Brain microvascular endothelial cell (primary cell): ENCODE results near the gene SLC19A1.

Experiments used
- DNase-seq: peaks from one replicate; pipeline ENCODE4 v3.0.0-alpha.2; 2020
- H3K27ac ChIP-seq: fragments of 250-450 bp; sonication (Bioruptor Pico); 2 replicates; pipeline ENCODE4 v1.5.1; 2020; ENCODE audit warnings: mild to moderate bottlenecking, moderate library complexity
- H3K27me3 ChIP-seq: fragments of 250-450 bp; sonication (Bioruptor Pico); replicated peaks from 2 replicates; pipeline ENCODE4 v1.5.1; 2020; ENCODE audit warnings: mild to moderate bottlenecking
- H3K36me3 ChIP-seq: fragments of 250-450 bp; sonication (Bioruptor Pico); replicated peaks from 2 replicates; pipeline ENCODE4 v1.5.1; 2020; ENCODE audit warnings: mild to moderate bottlenecking
- H3K4me3 ChIP-seq: 2 replicates; pipeline ENCODE4 v1.5.1; 2011; ENCODE audit warnings: low read depth, mild to moderate bottlenecking, control low read depth, low read length, moderate library complexity
- CTCF ChIP-seq: IDR thresholded peaks from 2 replicates; pipeline ENCODE4 v1.5.1; 2011; ENCODE audit warnings: low read depth, mild to moderate bottlenecking, moderate library complexity, low read length, control low read depth, inconsistent platforms; ENCODE audit errors: missing control alignments
- in situ Hi-C: cut with HindIII; loops from 2 replicates; pipeline ENCODE4 v1.10.0; 2017; ENCODE audit warnings: low sequenced_read_pairs, low pct_ligation_motif_present

SLC19A1 gene

GRCh38 chr21:45448810-45449657 is 93.2 kb downstream of the SLC19A1 start:
- Histone ChIP-seq H3K27me3 (no peaks in the 10 kb centered on the region), H3K4me3 (no peak overlapping the region), H3K36me3 (peaks cover 9% of the 10 kb centered on the region), H3K27ac (no peak overlapping the region)
- in situ Hi-C loops: no loop called here
- no peak for TF ChIP-seq CTCF
- DNase-seq: no peak

GRCh38 chr21:45448283-45448809 is 93.9 kb downstream of the SLC19A1 start:
- Histone ChIP-seq H3K36me3 (peaks cover 9% of the 10 kb centered on the region), H3K4me3 (no peak overlapping the region), H3K27ac (no peak overlapping the region), H3K27me3 (no peaks in the 10 kb centered on the region)
- no peak for TF ChIP-seq CTCF
- no peak for DNase-seq
- in situ Hi-C loops: no loop called here
